Liver (tissue), 9 donors: Measurements from ENCODE around the gene SUSD4. TPM values are rescaled to one million over a fixed set of nuclear protein-coding genes. Genes with fewer than 3 reads are reported as not detected.

Experiments
- DNase-seq: peaks from one replicate; pipeline ENCODE4 v3.0.0-alpha.2; 2017; ENCODE audit warnings: low spot score
- H3K27ac ChIP-seq, 2 donors: one replicate each; pipeline ENCODE4 v1.7.0; 2013; ENCODE audit warnings: inconsistent platforms in 2 of 2, low read length in 2 of 2, control low read depth in 1 of 2, low read depth in 1 of 2, mild to moderate bottlenecking in 1 of 2
- H3K27me3 ChIP-seq, 4 donors: one replicate each; pipeline versions ENCODE4 v1.6.1 to v1.7.0; 2013; ENCODE audit warnings: low read length in 3 of 4, inconsistent platforms in 1 of 4, mild to moderate bottlenecking in 1 of 4, moderate library complexity in 1 of 4; ENCODE audit not compliant: control insufficient read depth in 4 of 4, insufficient read depth in 4 of 4
- H3K36me3 ChIP-seq, 4 donors: one replicate each; pipeline versions ENCODE4 v1.6.1 to v1.7.0; 2013; ENCODE audit warnings: low read length in 3 of 4, mild to moderate bottlenecking in 3 of 4, low read depth in 1 of 4, moderate library complexity in 1 of 4; ENCODE audit not compliant: control insufficient read depth in 4 of 4, insufficient read depth in 3 of 4
- H3K4me1 ChIP-seq, 4 donors: one replicate each; pipeline versions ENCODE4 v1.6.1 to v1.7.0; 2013; ENCODE audit warnings: low read length in 3 of 4, mild to moderate bottlenecking in 3 of 4, moderate library complexity in 1 of 4; ENCODE audit not compliant: control insufficient read depth in 4 of 4, insufficient read depth in 4 of 4
- H3K4me3 ChIP-seq, 3 donors: one replicate each; pipeline versions ENCODE4 v1.6.1 to v1.7.0; 2013; ENCODE audit warnings: low read length in 3 of 3, control low read depth in 1 of 3, low read depth in 1 of 3, mild to moderate bottlenecking in 1 of 3
- H3K9ac ChIP-seq, 2 donors: one replicate each; pipeline ENCODE4 v1.7.0; 2013; ENCODE audit warnings: low read length in 2 of 2, mild to moderate bottlenecking in 2 of 2, moderate library complexity in 2 of 2, control low read depth in 1 of 2, low read depth in 1 of 2
- H3K9me3 ChIP-seq, 4 donors: one replicate each; pipeline versions ENCODE4 v1.6.1 to v1.7.0; 2013; ENCODE audit warnings: low read length in 3 of 4; ENCODE audit not compliant: control insufficient read depth in 4 of 4
- CTCF ChIP-seq: fragments of 150-350 bp; IDR thresholded peaks from 2 replicates; pipeline ENCODE4 v1.5.1; 2017; ENCODE audit warnings: improper control_type of control experiment, low read depth, low read length; ENCODE audit not compliant: missing input control
- EGR1 ChIP-seq, 2 donors: IDR thresholded peaks; 2 replicates each; pipeline ENCODE4 v1.6.1; 2016 to 2018; ENCODE audit warnings: antibody characterized with exemption in 2 of 2, low read depth in 2 of 2
- FOXA1 ChIP-seq: IDR thresholded peaks from 2 replicates; pipeline ENCODE4 v1.6.1; 2016; ENCODE audit warnings: antibody characterized with exemption
- FOXA2 ChIP-seq: IDR thresholded peaks from 2 replicates; pipeline ENCODE4 v1.6.1; 2016; ENCODE audit warnings: antibody characterized with exemption
- GABPA ChIP-seq, 2 donors: IDR thresholded peaks in 1 of 2; conservative IDR thresholded peaks in 1 of 2; 2 replicates each; pipeline ENCODE4 v1.6.1; 2016; ENCODE audit warnings: antibody characterized with exemption in 2 of 2, mild to moderate bottlenecking in 1 of 2, moderate library complexity in 1 of 2
- HNF4A ChIP-seq, 2 donors: conservative IDR thresholded peaks; 2 replicates each; pipeline ENCODE4 v1.6.1; 2016; ENCODE audit warnings: antibody characterized with exemption in 2 of 2, mild to moderate bottlenecking in 2 of 2
- HNF4G ChIP-seq: IDR thresholded peaks from 2 replicates; pipeline ENCODE4 v1.6.1; 2016; ENCODE audit warnings: antibody characterized with exemption
- JUND ChIP-seq, 2 donors: IDR thresholded peaks; 2 replicates each; pipeline ENCODE4 v1.6.1; 2016; ENCODE audit warnings: antibody characterized with exemption in 2 of 2
- MAX ChIP-seq: IDR thresholded peaks from 2 replicates; pipeline ENCODE4 v1.6.1; 2016; ENCODE audit warnings: antibody characterized with exemption
- NR2F2 ChIP-seq: IDR thresholded peaks from 2 replicates; pipeline ENCODE4 v1.6.1; 2016; ENCODE audit warnings: antibody characterized with exemption
- RAD21 ChIP-seq, 2 donors: IDR thresholded peaks; 2 replicates each; pipeline ENCODE4 v1.6.1; 2016; ENCODE audit warnings: antibody characterized with exemption in 2 of 2, mild to moderate bottlenecking in 2 of 2
- RXRA ChIP-seq, 2 donors: IDR thresholded peaks; 2 replicates each; pipeline ENCODE4 v1.6.1; 2017 to 2018; ENCODE audit warnings: antibody characterized with exemption in 2 of 2, mild to moderate bottlenecking in 1 of 2
- SP1 ChIP-seq: IDR thresholded peaks from 2 replicates; pipeline ENCODE4 v1.6.1; 2018; ENCODE audit warnings: antibody characterized with exemption, mild to moderate bottlenecking
- WGBS: extraction: QIAGEN DNeasy Blood & Tissue Kit; methylation state at CpG from one replicate; pipeline ENCODE4 v1.1.7; 2013; 5-methylcytosine and 5-hydroxymethylcytosine counted together
- polyA plus RNA-seq, 2 donors: library from polyadenylated mRNA; stranded (reverse) in 1 of 2; unstranded in 1 of 2; fragments of 200-250 nt in 1 of 2; fragments of >200 nt in 1 of 2; fragmentation: Nextera tagmentation in 1 of 2; extraction: Ambion mirVana in 1 of 2; gene quantifications; one replicate each; pipeline versions ENCODE4 v1.2.1 to v1.2.3, GENCODE V29; 2013 to 2015
- total RNA-seq, 2 donors: library from RNA; depleted of rRNA; stranded (reverse); fragments of >200 nt; gene quantifications; one replicate each; pipeline ENCODE4 v1.2.3, GENCODE V29; 2014
- TF ChIP-seq, protein P1 (sequence below): IDR thresholded peaks from 2 replicates; pipeline ENCODE4 v1.6.1; 2016; ENCODE audit warnings: antibody characterized with exemption
- TF ChIP-seq, protein P2 (sequence below): IDR thresholded peaks from 2 replicates; pipeline ENCODE4 v1.6.1; 2016; ENCODE audit warnings: antibody characterized with exemption, mild to moderate bottlenecking
- TF ChIP-seq, protein P3 (sequence below): IDR thresholded peaks from 2 replicates; pipeline ENCODE4 v1.6.1; 2016; ENCODE audit warnings: antibody characterized with exemption
- donor health status: healthy.
- donor health status: healthy.
- donor health status: healthy.
- donor health status: healthy.
- donor health status: healthy.

Gene SUSD4
- total and polyA plus RNA-seq, 4 donors, result 1.1 to 3.8 (median 1.8) TPM

- Histone ChIP-seq H3K27me3 (no peaks in the 10 kb centered on the region), H3K9ac (no peak overlapping the region), H3K9me3 (no peaks in the 10 kb centered on the region), H3K27ac (no peak overlapping the region), H3K4me1 (no peaks in the 10 kb centered on the region), H3K4me3 (no peak overlapping the region), H3K36me3 (no peaks in the 10 kb centered on the region)
- WGBS, result 95% methylated on average over 2 of the region's 2 CpGs
- TF ChIP-seq HNF4G, result no peak
- no peak for TF ChIP-seq CTCF
- TF ChIP-seq HNF4A (conservative IDR thresholded peaks at IDR 0.05), result no peak
- TF ChIP-seq RAD21 (IDR thresholded peaks at IDR 0.05), result no peak
- no peak for DNase-seq
Measured at GRCh38 chr1:223201967-223202366, 162.0 kb downstream of the SUSD4 start.

DNA sequence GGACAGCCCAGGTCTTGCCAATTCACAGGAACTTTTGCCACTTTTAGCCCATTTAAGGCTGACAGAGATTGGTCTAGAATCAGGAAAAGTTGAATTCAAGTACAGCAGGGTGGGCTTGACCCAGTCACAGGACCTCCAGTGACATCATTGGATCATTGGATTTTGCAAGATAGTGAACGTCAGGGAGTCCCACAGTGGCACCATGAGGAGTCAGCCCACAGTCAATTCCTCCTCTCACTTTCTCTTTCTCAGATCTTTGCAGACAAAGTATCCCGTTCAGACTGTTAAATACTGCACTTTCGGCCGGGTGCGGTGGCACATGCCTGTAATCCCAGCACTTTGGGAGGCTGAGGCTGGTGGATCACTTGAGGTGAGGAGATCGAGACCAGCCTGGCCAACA, 163.1 kb downstream of the SUSD4 start:
- no peaks in the 10 kb centered on the region for H3K9me3 ChIP-seq
- H3K27ac ChIP-seq, result no peak overlapping the region
- H3K4me1 ChIP-seq, result no peaks in the 10 kb centered on the region
- DNase-seq, result no peak
- H3K9ac ChIP-seq, result no peak overlapping the region
- WGBS, result 92% methylated on average over 6 of the region's 6 CpGs
- no peaks in the 10 kb centered on the region for H3K36me3 ChIP-seq
- TF ChIP-seq FOXA2 (no peak), JUND (IDR thresholded peaks at IDR 0.05) (no peak), SP1 (no peak), HNF4A (conservative IDR thresholded peaks at IDR 0.05) (no peak), RAD21 (IDR thresholded peaks at IDR 0.05) (no peak), EGR1 (IDR thresholded peaks at IDR 0.05; ENCODE audit: low read depth in 2 of 2) (no peak), MAX (no peak), NR2F2 (no peak), GABPA (IDR thresholded peaks at IDR 0.05 in 1 of 2, conservative IDR thresholded peaks at IDR 0.05 in 1 of 2) (no peak), FOXA1 (no peak), RXRA (IDR thresholded peaks at IDR 0.05) (no peak), HNF4G (no peak)
- TF ChIP-seq, protein P1, sequence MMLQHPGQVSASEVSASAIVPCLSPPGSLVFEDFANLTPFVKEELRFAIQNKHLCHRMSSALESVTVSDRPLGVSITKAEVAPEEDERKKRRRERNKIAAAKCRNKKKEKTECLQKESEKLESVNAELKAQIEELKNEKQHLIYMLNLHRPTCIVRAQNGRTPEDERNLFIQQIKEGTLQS, result no peak
- TF ChIP-seq, protein P2, sequence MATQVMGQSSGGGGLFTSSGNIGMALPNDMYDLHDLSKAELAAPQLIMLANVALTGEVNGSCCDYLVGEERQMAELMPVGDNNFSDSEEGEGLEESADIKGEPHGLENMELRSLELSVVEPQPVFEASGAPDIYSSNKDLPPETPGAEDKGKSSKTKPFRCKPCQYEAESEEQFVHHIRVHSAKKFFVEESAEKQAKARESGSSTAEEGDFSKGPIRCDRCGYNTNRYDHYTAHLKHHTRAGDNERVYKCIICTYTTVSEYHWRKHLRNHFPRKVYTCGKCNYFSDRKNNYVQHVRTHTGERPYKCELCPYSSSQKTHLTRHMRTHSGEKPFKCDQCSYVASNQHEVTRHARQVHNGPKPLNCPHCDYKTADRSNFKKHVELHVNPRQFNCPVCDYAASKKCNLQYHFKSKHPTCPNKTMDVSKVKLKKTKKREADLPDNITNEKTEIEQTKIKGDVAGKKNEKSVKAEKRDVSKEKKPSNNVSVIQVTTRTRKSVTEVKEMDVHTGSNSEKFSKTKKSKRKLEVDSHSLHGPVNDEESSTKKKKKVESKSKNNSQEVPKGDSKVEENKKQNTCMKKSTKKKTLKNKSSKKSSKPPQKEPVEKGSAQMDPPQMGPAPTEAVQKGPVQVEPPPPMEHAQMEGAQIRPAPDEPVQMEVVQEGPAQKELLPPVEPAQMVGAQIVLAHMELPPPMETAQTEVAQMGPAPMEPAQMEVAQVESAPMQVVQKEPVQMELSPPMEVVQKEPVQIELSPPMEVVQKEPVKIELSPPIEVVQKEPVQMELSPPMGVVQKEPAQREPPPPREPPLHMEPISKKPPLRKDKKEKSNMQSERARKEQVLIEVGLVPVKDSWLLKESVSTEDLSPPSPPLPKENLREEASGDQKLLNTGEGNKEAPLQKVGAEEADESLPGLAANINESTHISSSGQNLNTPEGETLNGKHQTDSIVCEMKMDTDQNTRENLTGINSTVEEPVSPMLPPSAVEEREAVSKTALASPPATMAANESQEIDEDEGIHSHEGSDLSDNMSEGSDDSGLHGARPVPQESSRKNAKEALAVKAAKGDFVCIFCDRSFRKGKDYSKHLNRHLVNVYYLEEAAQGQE, result no peak
- TF ChIP-seq, protein P3, sequence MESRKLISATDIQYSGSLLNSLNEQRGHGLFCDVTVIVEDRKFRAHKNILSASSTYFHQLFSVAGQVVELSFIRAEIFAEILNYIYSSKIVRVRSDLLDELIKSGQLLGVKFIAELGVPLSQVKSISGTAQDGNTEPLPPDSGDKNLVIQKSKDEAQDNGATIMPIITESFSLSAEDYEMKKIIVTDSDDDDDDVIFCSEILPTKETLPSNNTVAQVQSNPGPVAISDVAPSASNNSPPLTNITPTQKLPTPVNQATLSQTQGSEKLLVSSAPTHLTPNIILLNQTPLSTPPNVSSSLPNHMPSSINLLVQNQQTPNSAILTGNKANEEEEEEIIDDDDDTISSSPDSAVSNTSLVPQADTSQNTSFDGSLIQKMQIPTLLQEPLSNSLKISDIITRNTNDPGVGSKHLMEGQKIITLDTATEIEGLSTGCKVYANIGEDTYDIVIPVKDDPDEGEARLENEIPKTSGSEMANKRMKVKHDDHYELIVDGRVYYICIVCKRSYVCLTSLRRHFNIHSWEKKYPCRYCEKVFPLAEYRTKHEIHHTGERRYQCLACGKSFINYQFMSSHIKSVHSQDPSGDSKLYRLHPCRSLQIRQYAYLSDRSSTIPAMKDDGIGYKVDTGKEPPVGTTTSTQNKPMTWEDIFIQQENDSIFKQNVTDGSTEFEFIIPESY, result no peak
- no peaks in the 10 kb centered on the region for H3K27me3 ChIP-seq
- no peak overlapping the region for H3K4me3 ChIP-seq
